Epithelial cell of proximal tubule (primary cell): Measurements from ENCODE around the gene C6orf118. TPM values are rescaled to one million over a fixed set of nuclear protein-coding genes. Genes with fewer than 3 reads are reported as not detected.

Experiments used
- DNase-seq: peaks from one replicate; pipeline ENCODE4 v3.0.0-alpha.2; 2011; ENCODE audit warnings: low read depth
- H3K4me3 ChIP-seq: 2 replicates; pipeline ENCODE4 v1.5.1; 2011; ENCODE audit warnings: low read depth, mild to moderate bottlenecking, low read length
- total RNA-seq: library from RNA; depleted of rRNA; stranded (reverse); fragments of >200 nt; gene quantifications from 2 replicates; pipeline ENCODE4 v1.2.3, GENCODE V29; 2015
- TF ChIP-seq, protein P1 (sequence below): conservative IDR thresholded peaks from 2 replicates; pipeline ENCODE4 v1.5.1; 2012; ENCODE audit warnings: low read depth, mild to moderate bottlenecking, low read length

C6orf118 gene
- total RNA-seq, 1 donor from 2014 or later: not detected

DNA sequence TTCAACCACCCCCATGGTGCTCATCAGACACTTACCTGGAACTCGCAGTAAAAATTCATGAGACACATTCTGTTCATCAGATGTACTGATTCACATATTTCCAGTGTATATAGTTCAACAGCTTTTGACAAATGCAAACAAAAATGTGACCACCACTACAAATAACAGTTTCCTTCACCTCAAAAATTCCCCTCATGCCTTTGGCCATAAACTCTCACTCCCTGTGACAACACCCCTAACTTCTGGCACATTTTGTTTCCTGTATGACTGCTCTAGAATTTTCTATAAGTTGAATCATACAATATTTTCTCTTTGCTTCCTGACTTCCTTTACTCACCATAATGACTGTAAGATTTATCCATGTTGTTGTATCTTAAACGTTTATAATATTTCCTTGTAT lies 63.7 kb downstream of the C6orf118 start:
- no peak overlapping the region for H3K4me3 ChIP-seq
- no peak for DNase-seq
- TF ChIP-seq, protein P1, sequence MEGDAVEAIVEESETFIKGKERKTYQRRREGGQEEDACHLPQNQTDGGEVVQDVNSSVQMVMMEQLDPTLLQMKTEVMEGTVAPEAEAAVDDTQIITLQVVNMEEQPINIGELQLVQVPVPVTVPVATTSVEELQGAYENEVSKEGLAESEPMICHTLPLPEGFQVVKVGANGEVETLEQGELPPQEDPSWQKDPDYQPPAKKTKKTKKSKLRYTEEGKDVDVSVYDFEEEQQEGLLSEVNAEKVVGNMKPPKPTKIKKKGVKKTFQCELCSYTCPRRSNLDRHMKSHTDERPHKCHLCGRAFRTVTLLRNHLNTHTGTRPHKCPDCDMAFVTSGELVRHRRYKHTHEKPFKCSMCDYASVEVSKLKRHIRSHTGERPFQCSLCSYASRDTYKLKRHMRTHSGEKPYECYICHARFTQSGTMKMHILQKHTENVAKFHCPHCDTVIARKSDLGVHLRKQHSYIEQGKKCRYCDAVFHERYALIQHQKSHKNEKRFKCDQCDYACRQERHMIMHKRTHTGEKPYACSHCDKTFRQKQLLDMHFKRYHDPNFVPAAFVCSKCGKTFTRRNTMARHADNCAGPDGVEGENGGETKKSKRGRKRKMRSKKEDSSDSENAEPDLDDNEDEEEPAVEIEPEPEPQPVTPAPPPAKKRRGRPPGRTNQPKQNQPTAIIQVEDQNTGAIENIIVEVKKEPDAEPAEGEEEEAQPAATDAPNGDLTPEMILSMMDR: no peak

DNA sequence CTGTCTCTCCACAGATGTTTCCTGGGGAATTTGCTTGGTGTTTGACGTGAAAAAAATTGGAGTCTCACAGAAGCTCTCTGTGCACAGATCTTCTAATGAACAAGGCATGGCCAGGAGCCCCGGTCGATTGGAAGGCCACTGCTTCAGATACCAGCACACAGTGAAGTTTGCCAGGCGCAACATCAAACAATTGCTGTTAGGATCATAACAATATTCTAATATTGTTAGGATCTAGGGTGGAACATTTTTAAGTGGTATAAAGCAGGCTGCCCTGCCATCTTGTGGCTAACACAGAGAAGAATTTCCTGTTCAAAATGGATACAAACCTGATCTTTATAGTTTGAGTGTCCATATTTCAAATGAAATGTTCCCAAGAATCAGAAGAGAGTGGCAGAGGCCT lies 64.1 kb downstream of the C6orf118 start:
- TF ChIP-seq, protein P1: peak; percentile 58
- H3K4me3 ChIP-seq: no peak overlapping the region
- no peak for DNase-seq

DNA sequence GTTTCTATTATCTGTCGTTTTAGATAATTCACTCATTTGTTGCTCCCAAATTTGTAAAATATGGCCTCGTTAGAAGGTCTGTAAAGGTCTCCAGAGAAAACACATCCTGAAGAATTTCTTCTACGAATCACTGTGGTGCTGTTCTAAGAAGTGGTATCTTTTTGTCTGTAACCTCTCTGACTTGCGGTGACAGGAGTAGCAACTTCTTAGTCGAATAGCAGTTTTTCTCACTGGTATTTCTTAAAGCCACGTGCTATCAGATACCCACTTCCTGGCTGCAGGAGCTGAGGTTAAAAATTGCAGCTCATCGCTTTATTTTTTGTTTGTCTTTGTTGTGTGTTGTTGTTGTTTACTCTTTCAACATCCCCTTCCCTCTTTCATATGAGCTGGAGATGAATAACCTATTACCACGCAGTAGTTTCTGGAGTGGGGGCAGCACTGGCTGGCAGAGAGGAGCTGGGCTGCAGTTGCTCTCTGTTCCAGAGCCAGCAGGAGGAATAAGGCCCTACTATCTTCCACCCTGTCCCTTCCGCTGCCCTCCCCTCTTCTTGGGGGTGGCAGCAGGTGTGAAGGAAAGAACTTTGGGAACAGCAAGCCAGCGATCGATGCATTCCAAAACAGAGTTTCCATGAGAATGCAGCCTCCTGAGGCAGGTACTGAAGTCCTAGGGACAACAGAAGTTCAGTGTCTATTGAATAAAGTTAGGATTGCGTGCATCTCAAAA lies 64.7 kb downstream of the C6orf118 start:
- no peak overlapping the region for H3K4me3 ChIP-seq
- no peak for DNase-seq
- TF ChIP-seq, protein P1: no peak

- TF ChIP-seq, protein P1: no peak
- no peak overlapping the region for H3K4me3 ChIP-seq
- no peak for DNase-seq
These were observed 65.6 kb downstream of the C6orf118 start for GRCh38 chr6:165243801-165244200.

GRCh38 chr6:165236326-165236725 lies 73.1 kb downstream of the C6orf118 start:
- no peak for DNase-seq
- H3K4me3 ChIP-seq: no peak overlapping the region
- TF ChIP-seq, protein P1: no peak

DNA sequence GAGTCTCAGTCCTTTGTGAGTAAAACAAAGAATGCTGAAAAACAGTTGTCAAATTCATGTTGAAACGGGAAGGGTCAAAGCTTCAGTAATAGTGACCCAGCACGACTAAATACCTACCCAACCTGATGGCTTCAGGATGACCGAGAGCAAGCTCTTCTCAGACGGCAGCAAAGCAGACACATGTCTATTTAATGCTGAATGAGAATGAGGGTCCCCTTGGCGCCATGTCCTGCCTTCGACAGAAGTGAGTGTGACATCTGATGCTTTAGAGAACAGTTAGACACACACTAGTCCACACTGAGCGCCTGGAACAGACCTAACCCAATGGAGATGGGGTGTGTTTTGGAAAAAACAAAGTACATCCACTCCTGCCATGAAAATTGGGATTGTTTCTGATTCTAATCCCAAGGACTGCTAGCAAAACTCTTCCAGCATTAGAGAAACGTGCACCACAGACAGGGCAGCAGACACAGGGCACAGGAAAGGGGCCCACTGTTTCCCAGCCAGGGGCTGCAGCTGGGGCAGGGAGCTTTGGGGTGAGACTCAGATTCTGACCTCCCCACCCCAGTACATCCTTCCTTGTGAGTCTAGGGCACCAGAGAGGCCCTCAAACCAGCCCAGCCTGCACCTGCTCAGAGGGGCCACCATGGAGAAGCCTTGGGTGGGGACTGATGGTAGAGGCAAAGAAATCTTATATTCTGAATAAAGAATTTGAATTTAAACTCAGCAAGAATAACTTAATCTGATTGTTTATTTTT lies 76.5 kb downstream of the C6orf118 start:
- TF ChIP-seq, protein P1: no peak
- H3K4me3 ChIP-seq: no peak overlapping the region
- no peak for DNase-seq
